Measurements from ENCODE around the gene EMILIN3.

Gene EMILIN3

DNA sequence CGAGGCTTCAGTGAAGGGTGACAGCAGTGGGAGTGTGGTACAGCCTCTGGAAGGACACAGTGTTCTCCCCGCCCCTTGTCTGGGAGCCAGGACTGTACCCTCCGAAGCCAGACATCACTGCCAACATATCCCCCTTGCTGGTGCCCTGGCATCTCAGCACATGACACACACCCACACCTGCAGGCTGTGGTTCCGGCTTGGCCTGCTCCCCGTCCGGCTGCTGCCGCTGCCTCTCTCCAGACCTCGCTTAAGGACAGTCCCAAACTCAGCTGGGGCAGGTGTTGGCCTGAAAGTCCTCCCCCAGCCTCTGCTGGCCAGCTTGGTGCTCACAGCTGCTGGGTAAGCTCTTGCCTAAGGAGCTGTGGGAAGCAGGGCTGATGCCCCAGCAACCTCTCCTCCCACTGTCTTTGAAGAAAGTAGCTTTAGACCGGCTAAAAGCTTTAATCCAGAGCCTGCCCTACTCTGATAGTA lies 7.0 kb downstream of the EMILIN3 start:
- peaks cover 3% of the 10 kb centered on the region for H3K27me3 ChIP-seq (ENCODE audit: insufficient read depth, poor library complexity, severe bottlenecking)
- H3K4me3 ChIP-seq (replicated peaks; ENCODE audit: insufficient read depth, low read length), result no peak overlapping the region
- no peak for DNase-seq (ENCODE audit: low read depth in 1 of 2, low spot score in 1 of 2)
- no peak overlapping the region for H3K27ac ChIP-seq (replicated peaks)
- no peak for TF ChIP-seq GABPA (IDR thresholded peaks at IDR 0.05; ENCODE audit: low read depth)
- TF ChIP-seq, protein P1, sequence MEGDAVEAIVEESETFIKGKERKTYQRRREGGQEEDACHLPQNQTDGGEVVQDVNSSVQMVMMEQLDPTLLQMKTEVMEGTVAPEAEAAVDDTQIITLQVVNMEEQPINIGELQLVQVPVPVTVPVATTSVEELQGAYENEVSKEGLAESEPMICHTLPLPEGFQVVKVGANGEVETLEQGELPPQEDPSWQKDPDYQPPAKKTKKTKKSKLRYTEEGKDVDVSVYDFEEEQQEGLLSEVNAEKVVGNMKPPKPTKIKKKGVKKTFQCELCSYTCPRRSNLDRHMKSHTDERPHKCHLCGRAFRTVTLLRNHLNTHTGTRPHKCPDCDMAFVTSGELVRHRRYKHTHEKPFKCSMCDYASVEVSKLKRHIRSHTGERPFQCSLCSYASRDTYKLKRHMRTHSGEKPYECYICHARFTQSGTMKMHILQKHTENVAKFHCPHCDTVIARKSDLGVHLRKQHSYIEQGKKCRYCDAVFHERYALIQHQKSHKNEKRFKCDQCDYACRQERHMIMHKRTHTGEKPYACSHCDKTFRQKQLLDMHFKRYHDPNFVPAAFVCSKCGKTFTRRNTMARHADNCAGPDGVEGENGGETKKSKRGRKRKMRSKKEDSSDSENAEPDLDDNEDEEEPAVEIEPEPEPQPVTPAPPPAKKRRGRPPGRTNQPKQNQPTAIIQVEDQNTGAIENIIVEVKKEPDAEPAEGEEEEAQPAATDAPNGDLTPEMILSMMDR (IDR thresholded peaks at IDR 0.05; ENCODE audit: insufficient read depth, low read length), result no peak
- TF ChIP-seq SPI1 (IDR thresholded peaks at IDR 0.05; ENCODE audit: borderline replicate concordance, low read depth), result no peak
- TF ChIP-seq, protein P2, sequence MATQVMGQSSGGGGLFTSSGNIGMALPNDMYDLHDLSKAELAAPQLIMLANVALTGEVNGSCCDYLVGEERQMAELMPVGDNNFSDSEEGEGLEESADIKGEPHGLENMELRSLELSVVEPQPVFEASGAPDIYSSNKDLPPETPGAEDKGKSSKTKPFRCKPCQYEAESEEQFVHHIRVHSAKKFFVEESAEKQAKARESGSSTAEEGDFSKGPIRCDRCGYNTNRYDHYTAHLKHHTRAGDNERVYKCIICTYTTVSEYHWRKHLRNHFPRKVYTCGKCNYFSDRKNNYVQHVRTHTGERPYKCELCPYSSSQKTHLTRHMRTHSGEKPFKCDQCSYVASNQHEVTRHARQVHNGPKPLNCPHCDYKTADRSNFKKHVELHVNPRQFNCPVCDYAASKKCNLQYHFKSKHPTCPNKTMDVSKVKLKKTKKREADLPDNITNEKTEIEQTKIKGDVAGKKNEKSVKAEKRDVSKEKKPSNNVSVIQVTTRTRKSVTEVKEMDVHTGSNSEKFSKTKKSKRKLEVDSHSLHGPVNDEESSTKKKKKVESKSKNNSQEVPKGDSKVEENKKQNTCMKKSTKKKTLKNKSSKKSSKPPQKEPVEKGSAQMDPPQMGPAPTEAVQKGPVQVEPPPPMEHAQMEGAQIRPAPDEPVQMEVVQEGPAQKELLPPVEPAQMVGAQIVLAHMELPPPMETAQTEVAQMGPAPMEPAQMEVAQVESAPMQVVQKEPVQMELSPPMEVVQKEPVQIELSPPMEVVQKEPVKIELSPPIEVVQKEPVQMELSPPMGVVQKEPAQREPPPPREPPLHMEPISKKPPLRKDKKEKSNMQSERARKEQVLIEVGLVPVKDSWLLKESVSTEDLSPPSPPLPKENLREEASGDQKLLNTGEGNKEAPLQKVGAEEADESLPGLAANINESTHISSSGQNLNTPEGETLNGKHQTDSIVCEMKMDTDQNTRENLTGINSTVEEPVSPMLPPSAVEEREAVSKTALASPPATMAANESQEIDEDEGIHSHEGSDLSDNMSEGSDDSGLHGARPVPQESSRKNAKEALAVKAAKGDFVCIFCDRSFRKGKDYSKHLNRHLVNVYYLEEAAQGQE (IDR thresholded peaks at IDR 0.05; ENCODE audit: insufficient replicate concordance, low read depth), result no peak
- no peak for TF ChIP-seq POLR2AphosphoS5 (IDR thresholded peaks at IDR 0.05; ENCODE audit: low read depth)

DNA sequence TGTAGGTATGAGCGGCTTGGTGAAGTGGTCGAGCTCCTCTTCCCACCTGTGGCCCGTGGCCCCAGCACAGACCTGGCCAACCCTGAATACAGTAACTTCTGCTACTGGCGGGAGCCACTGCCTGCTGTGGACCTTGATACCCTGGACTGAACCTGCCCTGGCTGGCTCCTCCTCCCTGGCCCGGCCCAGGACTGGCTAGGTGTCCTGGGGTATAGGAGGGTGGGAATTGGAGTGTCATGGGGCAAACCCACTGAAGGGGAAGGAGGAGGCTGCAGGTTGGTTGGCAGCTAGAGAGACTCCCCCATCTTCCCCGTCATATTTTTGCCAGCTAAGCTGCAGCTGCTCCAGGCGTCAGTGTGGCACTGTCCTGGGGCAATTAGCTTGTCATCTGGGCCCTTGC lies 7.9 kb downstream of the EMILIN3 start:
- no peak for DNase-seq (ENCODE audit: low read depth in 1 of 2, low spot score in 1 of 2)
- no peak overlapping the region for H3K27ac ChIP-seq (replicated peaks)
- H3K27me3 ChIP-seq (ENCODE audit: insufficient read depth, poor library complexity, severe bottlenecking), result no peaks in the 10 kb centered on the region
- H3K4me3 ChIP-seq (replicated peaks; ENCODE audit: insufficient read depth, low read length), result no peak overlapping the region
- TF ChIP-seq POLR2AphosphoS5 (IDR thresholded peaks at IDR 0.05; ENCODE audit: low read depth) (no peak), SPI1 (IDR thresholded peaks at IDR 0.05; ENCODE audit: borderline replicate concordance, low read depth) (no peak), GABPA (IDR thresholded peaks at IDR 0.05; ENCODE audit: low read depth) (no peak)
- TF ChIP-seq, protein P1 (IDR thresholded peaks at IDR 0.05; ENCODE audit: insufficient read depth, low read length), result no peak
- TF ChIP-seq, protein P2 (IDR thresholded peaks at IDR 0.05; ENCODE audit: insufficient replicate concordance, low read depth), result no peak

DNA sequence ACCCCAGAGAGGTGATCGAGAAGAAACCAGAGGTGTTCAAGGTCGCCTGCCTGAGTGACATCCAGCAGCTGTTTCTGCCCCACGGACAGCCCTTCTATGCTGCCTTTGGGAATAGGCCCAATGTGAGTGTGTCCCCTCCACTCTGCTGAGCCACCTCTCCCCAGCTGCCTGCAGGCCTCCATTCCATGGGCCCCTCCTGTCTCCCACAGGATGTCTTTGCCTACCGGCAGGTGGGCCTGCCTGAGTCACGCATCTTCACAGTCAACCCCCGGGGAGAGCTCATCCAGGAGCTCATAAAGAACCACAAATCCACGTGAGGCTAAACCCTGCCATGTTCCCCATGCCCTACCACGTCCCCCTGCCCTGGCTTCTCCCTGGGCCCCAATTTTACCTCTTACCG lies 8.4 kb downstream of the EMILIN3 start:
- Histone ChIP-seq H3K27me3 (ENCODE audit: insufficient read depth, poor library complexity, severe bottlenecking) (no peaks in the 10 kb centered on the region), H3K27ac (replicated peaks) (no peak overlapping the region), H3K4me3 (replicated peaks; ENCODE audit: insufficient read depth, low read length) (no peak overlapping the region)
- DNase-seq (ENCODE audit: low read depth in 1 of 2, low spot score in 1 of 2), result no peak
- TF ChIP-seq, protein P1 (IDR thresholded peaks at IDR 0.05; ENCODE audit: insufficient read depth, low read length), result no peak
- TF ChIP-seq SPI1 (IDR thresholded peaks at IDR 0.05; ENCODE audit: borderline replicate concordance, low read depth), result no peak
- TF ChIP-seq GABPA (IDR thresholded peaks at IDR 0.05; ENCODE audit: low read depth), result no peak
- TF ChIP-seq, protein P2 (IDR thresholded peaks at IDR 0.05; ENCODE audit: insufficient replicate concordance, low read depth), result no peak
- no peak for TF ChIP-seq POLR2AphosphoS5 (IDR thresholded peaks at IDR 0.05; ENCODE audit: low read depth)
